Stimulated activated CD4-positive, alpha-beta T cell treated with anti-CD3 and anti-CD28 coated beads, Interleukin-4, amount 100 ng/mL, for 1 hour (primary cell): Measurements from ENCODE around the gene SLC39A10.
"Not testable (repeated sequence)": the region's sequence is repeated elsewhere in the genome, so short reads cannot be mapped to it uniquely, and the experiment has no call there.

Experiments used
- DNase-seq: peaks from one replicate; pipeline ENCODE4 v3.0.0-alpha.2; 2020

Gene SLC39A10

GRCh38 chr2:195645413-195645812, 11.6 kb upstream of the SLC39A10 start:
- DNase-seq = no peak

- DNase-seq = no peak
Measured at GRCh38 chr2:195646424-195646823, 10.6 kb upstream of the SLC39A10 start.

GRCh38 chr2:195647302-195647701, 9.7 kb upstream of the SLC39A10 start:
- no peak for DNase-seq

GRCh38 chr2:195648370-195648769, 8.7 kb upstream of the SLC39A10 start:
- DNase-seq = not testable (repeated sequence)

- DNase-seq = no peak
Measured at GRCh38 chr2:195648787-195649186, 8.2 kb upstream of the SLC39A10 start.

- no peak for DNase-seq
Measured at GRCh38 chr2:195649629-195650190, 7.3 kb upstream of the SLC39A10 start.

- DNase-seq = no peak
Measured at GRCh38 chr2:195651046-195651445, 6.0 kb upstream of the SLC39A10 start.

- no peak for DNase-seq
Measured at GRCh38 chr2:195652911-195653310, 4.1 kb upstream of the SLC39A10 start.

GRCh38 chr2:195656161-195656858, 716 bp upstream of the SLC39A10 start:
- no peak for DNase-seq

GRCh38 chr2:195657634-195658540, 861 bp downstream of the SLC39A10 start:
- peak; percentile 62 for DNase-seq

- no peak for DNase-seq
Measured at GRCh38 chr2:195658541-195658890, 1.5 kb downstream of the SLC39A10 start.

- DNase-seq = no peak
Measured at GRCh38 chr2:195659114-195659513, 2.1 kb downstream of the SLC39A10 start.

GRCh38 chr2:195659982-195660890, 3.2 kb downstream of the SLC39A10 start:
- peak; percentile 66 for DNase-seq

- DNase-seq = no peak
Measured at GRCh38 chr2:195662138-195662537, 5.1 kb downstream of the SLC39A10 start.

- DNase-seq = no peak
Measured at GRCh38 chr2:195663007-195663406, 6.0 kb downstream of the SLC39A10 start.

GRCh38 chr2:195664528-195664927, 7.5 kb downstream of the SLC39A10 start:
- no peak for DNase-seq

- not testable (repeated sequence) for DNase-seq
Measured at GRCh38 chr2:195665153-195665552, 8.1 kb downstream of the SLC39A10 start.

GRCh38 chr2:195666113-195666712, 9.2 kb downstream of the SLC39A10 start:
- no peak for DNase-seq

- DNase-seq = no peak
Measured at GRCh38 chr2:195667974-195668373, 10.9 kb downstream of the SLC39A10 start.

GRCh38 chr2:195670191-195670590, 13.2 kb downstream of the SLC39A10 start:
- DNase-seq = no peak

- DNase-seq = no peak
Measured at GRCh38 chr2:195671563-195671962, 14.5 kb downstream of the SLC39A10 start.

- DNase-seq = no peak
Measured at GRCh38 chr2:195672674-195673073, 15.6 kb downstream of the SLC39A10 start.
